Endothelial cell of umbilical vein (primary cell): ENCODE measurements around the gene MLX. TPM values are rescaled to one million over a fixed set of nuclear protein-coding genes. Genes with fewer than 3 reads are reported as not detected.

Source experiments
- BruUV-seq: library from RNA; stranded (reverse); fragments of 400-500 nt; replicated peaks from 2 replicates; lab custom pipeline; 2021; lab: Mats Ljungman, UMichigan
- CTCF ChIA-PET: fragments of 300-600, 350-600 bp; sonication (Branson Sonifier 250); formaldehyde crosslinking; loops from one replicate; lab custom pipeline; 2021; ENCODE audit warnings: antibody characterized with exemption, inconsistent platforms; lab: Charles Lee
- POLR2A ChIA-PET: fragments of 300-600, 350-600 bp; sonication (Branson Sonifier 250); formaldehyde crosslinking; loops from one replicate; lab custom pipeline; 2021; ENCODE audit warnings: antibody characterized with exemption, inconsistent platforms; lab: Charles Lee
- DNase-seq: peaks from one replicate; pipeline ENCODE4 v3.0.0-alpha.2; 2011; ENCODE audit warnings: low read depth, low spot score
- FAIRE-seq: peaks from 2 replicates; lab custom pipeline; 2011; peaks lifted over from hg19 to GRCh38; lab: Jason Lieb, UNC
- H2AFZ ChIP-seq: 2 replicates; pipeline ENCODE4 v1.6.0; 2012; ENCODE audit warnings: low read depth, low read length, control low read depth, inconsistent platforms
- H3K27ac ChIP-seq: 2 replicates; pipeline ENCODE4 v1.5.1; 2011; ENCODE audit warnings: low read depth, mild to moderate bottlenecking, control low read depth, low read length, moderate library complexity; ENCODE audit not compliant: insufficient read depth
- H3K27me3 ChIP-seq, 2 experiments: 2 replicates each; pipeline versions ENCODE4 v1.6.0 to v1.6.1; 2011; ENCODE audit warnings: low read length in 2 of 2, mixed read lengths in 1 of 2; ENCODE audit not compliant: control insufficient read depth in 2 of 2, insufficient read depth in 2 of 2
- H3K36me3 ChIP-seq, 2 experiments: 2 replicates in 1 of 2; 3 replicates in 1 of 2; pipeline ENCODE4 v1.5.1; 2011; ENCODE audit warnings: low read length in 2 of 2, mild to moderate bottlenecking in 1 of 2, moderate library complexity in 1 of 2; ENCODE audit not compliant: control insufficient read depth in 2 of 2, insufficient read depth in 2 of 2; ENCODE audit errors: extremely low read depth in 1 of 2
- H3K4me1 ChIP-seq: 3 replicates; pipeline ENCODE4 v1.5.1; 2011; ENCODE audit warnings: mild to moderate bottlenecking, low read length; ENCODE audit not compliant: control insufficient read depth, insufficient read depth; ENCODE audit errors: extremely low read depth
- H3K4me2 ChIP-seq: 2 replicates; pipeline ENCODE4 v1.6.1; 2011; ENCODE audit warnings: low read length, control low read depth, mixed read lengths; ENCODE audit not compliant: insufficient read depth
- H3K4me3 ChIP-seq, 3 experiments: fragments of 200-600 bp in 1 of 3; sonication (generic), shearing (Covaris generic) in 1 of 3; replicated peaks in 1 of 3; 2 replicates each; pipeline ENCODE4 v1.5.1; 2011 to 2016; ENCODE audit warnings: control low read depth in 3 of 3, low read length in 3 of 3, mild to moderate bottlenecking in 2 of 3, inconsistent platforms in 1 of 3, low read depth in 1 of 3, moderate library complexity in 1 of 3; ENCODE audit not compliant: insufficient read depth in 1 of 3
- H3K79me2 ChIP-seq: 2 replicates; pipeline ENCODE4 v1.6.0; 2012; ENCODE audit warnings: low read length, inconsistent platforms; ENCODE audit not compliant: control insufficient read depth, insufficient read depth
- H3K9ac ChIP-seq: replicated peaks from 2 replicates; pipeline ENCODE3; 2011; ENCODE audit warnings: low read length, control low read depth; ENCODE audit not compliant: insufficient read depth; ENCODE audit errors: extremely low read depth
- H3K9me1 ChIP-seq: replicated peaks from 3 replicates; pipeline ENCODE4 v1.6.0; 2011; ENCODE audit warnings: mild to moderate bottlenecking, low read length; ENCODE audit not compliant: control insufficient read depth, insufficient read depth; ENCODE audit errors: extremely low read depth
- H3K9me3 ChIP-seq: replicated peaks from 2 replicates; pipeline ENCODE4 v1.5.1; 2012; ENCODE audit warnings: low read length, inconsistent platforms; ENCODE audit not compliant: control insufficient read depth, insufficient read depth
- H4K20me1 ChIP-seq: replicated peaks from 2 replicates; pipeline ENCODE3; 2011; ENCODE audit warnings: mild to moderate bottlenecking, low read length; ENCODE audit not compliant: control insufficient read depth, insufficient read depth; ENCODE audit errors: extremely low read depth
- EZH2 ChIP-seq: IDR thresholded peaks from 2 replicates; pipeline ENCODE4 v1.6.1; 2012; ENCODE audit warnings: borderline replicate concordance, low read depth, mild to moderate bottlenecking, moderate library complexity, low read length, inconsistent platforms; ENCODE audit not compliant: severe bottlenecking
- FOS ChIP-seq: IDR thresholded peaks from 2 replicates; pipeline ENCODE4 v1.6.1; 2011; ENCODE audit warnings: mild to moderate bottlenecking, low read length, moderate library complexity, borderline replicate concordance; ENCODE audit not compliant: insufficient read depth
- GATA2 ChIP-seq: IDR thresholded peaks from 2 replicates; pipeline ENCODE4 v1.7.0; 2011; ENCODE audit warnings: low read depth, mild to moderate bottlenecking, moderate library complexity, mixed read lengths, low read length; ENCODE audit not compliant: insufficient read length, insufficient read depth
- JUN ChIP-seq: IDR thresholded peaks from 2 replicates; pipeline ENCODE4 v1.6.1; 2011; ENCODE audit warnings: borderline replicate concordance, low read depth; ENCODE audit not compliant: insufficient read length, insufficient read depth
- MYC ChIP-seq: IDR thresholded peaks from one replicate; pipeline ENCODE4 v1.6.1; 2011; ENCODE audit warnings: mild to moderate bottlenecking, low read depth, low read length
- POLR2A ChIP-seq: IDR thresholded peaks from 2 replicates; pipeline ENCODE4 v1.6.1; 2012; ENCODE audit warnings: low read depth, mild to moderate bottlenecking, control low read depth, low read length
- POLR2AphosphoS5 ChIP-seq: IDR thresholded peaks from 2 replicates; pipeline ENCODE4 v1.6.1; 2012; ENCODE audit warnings: low read depth, mild to moderate bottlenecking, control low read depth, low read length, moderate library complexity; ENCODE audit not compliant: insufficient read depth
- dilution Hi-C: fragments of 300-500 bp; cut with MboI; formaldehyde crosslinking; loops from one replicate; pipeline ENCODE4 v1.15.0; 2019; ENCODE audit warnings: low sequenced_read_pairs; ENCODE audit not compliant: extremely low pct_ligation_motif_present
- intact Hi-C: fragments of 100-400 bp; cut with micrococcal nuclease; formaldehyde crosslinking; loops from one replicate; pipeline ENCODE4 v1.10.0; 2022
- polyA plus RNA-seq, 4 experiments: library from polyadenylated mRNA; depleted of rRNA in 3 of 4; stranded (reverse) in 3 of 4; unstranded in 1 of 4; fragments of >200 nt; gene quantifications; 2 replicates each; pipeline versions ENCODE4 v1.2.1 to v1.2.3, GENCODE V29; 2011 to 2012; ENCODE audit warnings: missing spikeins in 1 of 4
- total RNA-seq: library from RNA; stranded (reverse); gene quantifications from 2 replicates; pipeline ENCODE4 v1.2.3, GENCODE V29; 2021
- TF ChIP-seq, protein P1 (sequence below): IDR thresholded peaks from 2 replicates; pipeline ENCODE4 v1.6.1; 2011; ENCODE audit not compliant: insufficient read depth, insufficient read length
- TF ChIP-seq, protein P2 (sequence below), 2 donors: IDR thresholded peaks; 1 replicate in 1 of 2; 2 replicates in 1 of 2; pipeline ENCODE4 v1.5.1; 2011; ENCODE audit warnings: low read length in 2 of 2, mild to moderate bottlenecking in 2 of 2, moderate library complexity in 2 of 2, control low read depth in 1 of 2, inconsistent platforms in 1 of 2, low read depth in 1 of 2; ENCODE audit not compliant: insufficient read depth in 1 of 2; ENCODE audit errors: extremely low read depth in 1 of 2

The MLX gene
- total and polyA plus RNA-seq, 2 donors (not counting 3 experiments of a cell fraction or from before 2014, with no cell fraction given): 40.3 to 42.7 TPM

DNA sequence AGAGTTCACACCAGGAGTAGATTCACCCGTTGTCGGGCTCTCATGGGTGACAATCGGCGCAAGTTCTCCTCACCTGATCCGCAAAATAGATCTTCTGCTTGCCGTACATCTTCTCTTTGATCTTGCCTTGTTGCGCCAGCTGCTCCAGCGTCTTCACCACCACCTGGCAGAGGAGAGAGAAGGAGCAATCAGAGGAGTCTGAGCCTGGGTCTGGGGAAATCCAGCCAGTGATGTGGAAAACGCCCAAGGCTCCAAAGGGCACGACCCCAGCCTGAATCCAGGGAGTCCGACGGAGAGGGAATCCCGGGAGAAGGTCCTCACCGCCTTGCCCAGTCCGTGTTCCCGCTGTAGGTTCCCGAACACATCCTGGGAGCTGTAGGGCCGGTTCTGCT is 10.2 kb downstream of the MLX start:
- H3K27ac ChIP-seq: peak overlapping the region; percentile 50
- FAIRE-seq: no peak

More for the DNA sequence above, 10.2 kb downstream of the MLX start:
- H3K9ac ChIP-seq: peak overlapping the region; percentile 76
- H3K9me3 ChIP-seq: no peaks in the 10 kb centered on the region
- DNase-seq: no peak
- no peaks in the 10 kb centered on the region for H3K9me1 ChIP-seq
- peaks cover 18% of the 10 kb centered on the region for H3K4me1 ChIP-seq
- POLR2A ChIA-PET: interaction anchor here (0.5 kb wide), 1 partner anchor 223 kb away, joined by 10 read pairs; no protein-coding TSS in a partner anchor
- dilution Hi-C loops: no loop called here
- peaks cover 10 to 32% of the 10 kb centered on the region in 2 experiments for H3K36me3 ChIP-seq
- CTCF ChIA-PET: interaction anchor here (1.1 to 7.0 kb wide), 19 partner anchors 9 to 421 kb away, joined by 3 to 235 read pairs (median 9); partner anchors contain the start of genes BECN1, CCR10, CNTNAP1 and MLX
- H4K20me1 ChIP-seq: no peaks in the 10 kb centered on the region
- peak overlapping the region; percentile 92 for H3K4me2 ChIP-seq
- no TSS peak for BruUV-seq
- peak overlapping the region; percentile 53 to 80 (median 76) for H3K4me3 ChIP-seq
- H3K79me2 ChIP-seq: peaks cover 17% of the 10 kb centered on the region
- peak overlapping the region; percentile 35 for H2AFZ ChIP-seq
- no peaks in the 10 kb centered on the region for H3K27me3 ChIP-seq
- intact Hi-C loops: loop anchor here (1.0 to 5.0 kb wide), 3 partner anchors 10 to 360 kb away; partner anchors contain the start of genes MLX, RETREG3 and TUBG1
- TF ChIP-seq, protein P1, sequence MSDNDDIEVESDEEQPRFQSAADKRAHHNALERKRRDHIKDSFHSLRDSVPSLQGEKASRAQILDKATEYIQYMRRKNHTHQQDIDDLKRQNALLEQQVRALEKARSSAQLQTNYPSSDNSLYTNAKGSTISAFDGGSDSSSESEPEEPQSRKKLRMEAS: no peak
- TF ChIP-seq POLR2AphosphoS5 (no peak), FOS (no peak), EZH2 (no peak), MYC (no peak), GATA2 (no peak), JUN (no peak), POLR2A (no peak)
- TF ChIP-seq, protein P2, sequence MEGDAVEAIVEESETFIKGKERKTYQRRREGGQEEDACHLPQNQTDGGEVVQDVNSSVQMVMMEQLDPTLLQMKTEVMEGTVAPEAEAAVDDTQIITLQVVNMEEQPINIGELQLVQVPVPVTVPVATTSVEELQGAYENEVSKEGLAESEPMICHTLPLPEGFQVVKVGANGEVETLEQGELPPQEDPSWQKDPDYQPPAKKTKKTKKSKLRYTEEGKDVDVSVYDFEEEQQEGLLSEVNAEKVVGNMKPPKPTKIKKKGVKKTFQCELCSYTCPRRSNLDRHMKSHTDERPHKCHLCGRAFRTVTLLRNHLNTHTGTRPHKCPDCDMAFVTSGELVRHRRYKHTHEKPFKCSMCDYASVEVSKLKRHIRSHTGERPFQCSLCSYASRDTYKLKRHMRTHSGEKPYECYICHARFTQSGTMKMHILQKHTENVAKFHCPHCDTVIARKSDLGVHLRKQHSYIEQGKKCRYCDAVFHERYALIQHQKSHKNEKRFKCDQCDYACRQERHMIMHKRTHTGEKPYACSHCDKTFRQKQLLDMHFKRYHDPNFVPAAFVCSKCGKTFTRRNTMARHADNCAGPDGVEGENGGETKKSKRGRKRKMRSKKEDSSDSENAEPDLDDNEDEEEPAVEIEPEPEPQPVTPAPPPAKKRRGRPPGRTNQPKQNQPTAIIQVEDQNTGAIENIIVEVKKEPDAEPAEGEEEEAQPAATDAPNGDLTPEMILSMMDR (IDR thresholded peaks at IDR 0.05; ENCODE audit: extremely low read depth in 1 of 2, insufficient read depth in 1 of 2, low read depth in 1 of 2, low read length in 2 of 2): no peak
